GM12872 (cell line): ENCODE results near the gene FUZ.

Experiments used
- CTCF ChIP-seq: IDR thresholded peaks from 3 replicates; pipeline ENCODE4 v1.5.1; 2011; ENCODE audit warnings: low read depth, mild to moderate bottlenecking, low read length, moderate library complexity; ENCODE audit not compliant: insufficient read depth

The FUZ gene

DNA sequence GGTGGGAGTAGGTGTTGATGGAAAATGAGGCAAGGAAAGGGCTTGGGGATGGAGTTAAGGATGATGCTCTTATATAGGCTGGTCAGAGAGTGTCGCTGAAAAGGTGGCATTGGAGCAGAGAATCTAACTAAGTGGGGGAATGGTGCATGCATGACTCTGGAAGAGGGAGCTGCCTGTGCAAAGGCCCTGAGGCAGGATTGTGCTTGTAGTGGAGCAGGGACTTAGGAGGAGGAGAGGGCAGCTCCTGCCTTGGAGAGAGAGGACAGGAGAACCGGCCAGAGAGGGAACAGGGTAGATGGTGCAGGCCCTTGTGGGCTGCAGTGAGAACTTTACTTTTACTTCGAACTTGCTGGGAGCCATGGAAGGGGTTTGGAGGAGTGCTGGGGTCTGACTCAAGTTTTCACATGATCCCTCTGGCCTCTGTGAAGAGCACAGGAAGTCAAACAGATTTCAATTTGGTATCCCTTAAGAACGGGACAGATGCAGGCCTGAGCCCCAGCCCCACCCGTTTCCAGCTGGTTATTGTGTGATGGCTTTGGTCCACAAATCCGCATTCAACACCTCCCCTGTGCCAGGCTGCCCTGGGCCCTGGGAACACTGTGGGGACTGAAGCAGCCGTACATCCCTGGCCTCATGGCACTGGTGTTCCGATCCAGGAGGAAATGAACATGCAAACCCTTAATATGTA, 39.3 kb downstream of the FUZ start:
- TF ChIP-seq CTCF = no peak

DNA sequence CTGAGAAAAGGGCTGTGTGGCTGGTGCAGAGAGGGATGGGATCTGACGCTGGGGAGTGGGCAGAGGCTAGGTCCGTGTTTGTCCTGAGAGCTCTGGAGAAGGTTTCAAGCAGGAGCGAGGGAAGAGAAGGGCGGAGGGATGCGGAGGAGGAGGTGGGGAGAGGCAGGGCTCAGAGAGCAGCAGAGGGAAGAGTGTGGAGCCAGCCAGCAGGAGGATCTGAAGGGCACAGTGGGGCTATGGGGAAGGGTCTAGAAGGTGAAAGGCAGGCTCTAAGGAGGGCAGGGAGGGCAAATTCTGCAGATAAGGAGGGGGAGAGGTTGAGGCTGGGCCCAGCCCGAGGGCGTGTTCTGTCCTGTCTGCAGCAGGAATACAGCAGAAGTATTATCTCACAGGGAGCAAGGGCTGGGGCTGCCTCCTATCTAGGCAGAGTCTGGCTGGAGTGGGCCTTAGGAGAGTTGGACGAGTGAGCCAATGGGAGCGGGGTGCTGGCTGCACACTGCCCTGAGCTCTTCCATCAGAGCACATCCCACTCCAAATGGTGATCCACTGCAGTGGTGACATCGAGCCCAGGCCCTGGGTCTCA, 40.2 kb downstream of the FUZ start:
- no peak for TF ChIP-seq CTCF

DNA sequence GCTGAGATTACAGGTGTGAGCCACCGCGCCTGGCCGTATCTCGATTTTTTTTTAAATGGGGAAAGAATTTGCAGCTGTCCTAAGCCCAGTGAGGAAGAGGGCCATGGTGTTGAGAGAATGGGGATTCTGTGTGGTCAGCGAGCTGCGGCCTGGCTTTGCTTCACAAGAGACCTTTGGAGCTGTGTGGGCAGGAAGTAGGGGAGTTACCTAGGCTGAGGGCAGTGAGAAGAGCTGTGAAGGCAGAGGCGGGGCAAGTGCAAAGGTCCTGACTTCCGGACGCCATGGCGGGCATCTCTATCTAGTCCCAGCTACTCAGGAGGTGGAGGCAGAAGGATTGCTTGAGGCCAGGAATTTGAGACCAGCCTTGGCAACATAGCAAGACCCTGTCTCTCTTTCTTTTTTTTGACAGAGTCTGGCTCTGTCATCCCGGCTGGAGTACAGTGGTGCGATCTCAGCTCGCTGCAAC, 41.4 kb downstream of the FUZ start:
- TF ChIP-seq CTCF = no peak

GRCh38 chr19:49770529-49770928, 42.6 kb downstream of the FUZ start:
- no peak for TF ChIP-seq CTCF

- no peak for TF ChIP-seq CTCF
Observed at GRCh38 chr19:49767967-49768581, 45.0 kb downstream of the FUZ start.

- no peak for TF ChIP-seq CTCF
Observed at GRCh38 chr19:49767381-49767780, 45.7 kb downstream of the FUZ start.

DNA sequence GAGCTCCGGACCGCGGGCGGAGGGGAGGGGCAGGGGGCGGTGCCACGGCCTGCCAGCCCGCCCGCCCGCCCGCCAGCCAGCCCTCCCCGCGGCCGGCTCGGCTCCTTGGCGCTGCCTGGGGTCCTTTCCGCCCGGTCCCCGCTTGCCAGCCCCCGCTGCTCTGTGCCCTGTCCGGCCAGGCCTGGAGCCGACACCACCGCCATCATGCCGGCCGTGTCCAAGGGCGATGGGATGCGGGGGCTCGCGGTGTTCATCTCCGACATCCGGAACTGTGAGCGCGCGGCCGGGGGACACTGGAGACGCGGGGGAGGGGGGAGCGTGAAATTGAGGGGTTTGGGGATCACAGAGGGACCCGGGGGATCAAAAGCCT, 46.2 kb downstream of the FUZ start, which contains the start of gene AP2A1:
Gene AP2A1, plus strand, starts transcription at position 72 of the 370 bp plus-strand sequence. Its CDS starts 133 bp downstream, at position 205.
- TF ChIP-seq CTCF = no peak
